Vagina (tissue), 2 donors: Measurements from ENCODE around the gene FRMD4A.

Source experiments
- POLR2A ChIP-seq, 2 donors: fragments of 450-650 bp; IDR thresholded peaks; one replicate each; pipeline ENCODE4 v1.6.1; 2017; ENCODE audit warnings: antibody characterized with exemption in 2 of 2, mild to moderate bottlenecking in 2 of 2, moderate library complexity in 2 of 2
- POLR2AphosphoS5 ChIP-seq, 2 donors: sonication (generic); formaldehyde crosslinking; IDR thresholded peaks; one replicate each; pipeline ENCODE4 v1.9.0; 2017; ENCODE audit warnings: antibody characterized with exemption in 2 of 2, mild to moderate bottlenecking in 2 of 2, low read depth in 1 of 2; ENCODE audit not compliant: insufficient read depth in 1 of 2
- TF ChIP-seq, protein P1 (sequence below), 3 experiments: fragments of 450-650 bp in 2 of 3; fragments of 200-600 bp in 1 of 3; sonication (generic) in 1 of 3; IDR thresholded peaks; one replicate each; pipeline ENCODE4 v1.5.1; 2017 to 2019; ENCODE audit warnings: antibody characterized with exemption in 3 of 3, mild to moderate bottlenecking in 2 of 3, moderate library complexity in 2 of 3

DNA sequence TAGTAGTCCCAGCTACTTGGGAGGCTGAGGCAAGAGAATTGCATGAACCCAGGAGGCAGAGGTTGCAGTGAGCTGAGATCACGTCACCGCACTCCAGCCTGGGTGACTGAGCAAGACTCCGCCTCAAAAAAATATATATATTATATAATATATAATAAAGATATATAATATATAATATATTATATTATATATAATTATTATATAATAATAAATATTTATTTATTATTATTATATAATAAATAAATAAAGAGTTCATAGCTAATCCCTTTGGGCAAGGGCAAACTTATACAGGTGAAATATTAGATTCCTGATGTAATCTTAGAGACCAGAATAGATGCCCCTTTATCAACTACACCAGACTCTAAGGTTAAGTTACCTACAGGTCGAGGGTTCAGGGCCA, 558.7 kb downstream of the FRMD4A start:
- TF ChIP-seq, protein P1, sequence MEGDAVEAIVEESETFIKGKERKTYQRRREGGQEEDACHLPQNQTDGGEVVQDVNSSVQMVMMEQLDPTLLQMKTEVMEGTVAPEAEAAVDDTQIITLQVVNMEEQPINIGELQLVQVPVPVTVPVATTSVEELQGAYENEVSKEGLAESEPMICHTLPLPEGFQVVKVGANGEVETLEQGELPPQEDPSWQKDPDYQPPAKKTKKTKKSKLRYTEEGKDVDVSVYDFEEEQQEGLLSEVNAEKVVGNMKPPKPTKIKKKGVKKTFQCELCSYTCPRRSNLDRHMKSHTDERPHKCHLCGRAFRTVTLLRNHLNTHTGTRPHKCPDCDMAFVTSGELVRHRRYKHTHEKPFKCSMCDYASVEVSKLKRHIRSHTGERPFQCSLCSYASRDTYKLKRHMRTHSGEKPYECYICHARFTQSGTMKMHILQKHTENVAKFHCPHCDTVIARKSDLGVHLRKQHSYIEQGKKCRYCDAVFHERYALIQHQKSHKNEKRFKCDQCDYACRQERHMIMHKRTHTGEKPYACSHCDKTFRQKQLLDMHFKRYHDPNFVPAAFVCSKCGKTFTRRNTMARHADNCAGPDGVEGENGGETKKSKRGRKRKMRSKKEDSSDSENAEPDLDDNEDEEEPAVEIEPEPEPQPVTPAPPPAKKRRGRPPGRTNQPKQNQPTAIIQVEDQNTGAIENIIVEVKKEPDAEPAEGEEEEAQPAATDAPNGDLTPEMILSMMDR (IDR thresholded peaks at IDR 0.05): no peak
- TF ChIP-seq POLR2AphosphoS5 (IDR thresholded peaks at IDR 0.05; ENCODE audit: insufficient read depth in 1 of 2, low read depth in 1 of 2) (no peak), POLR2A (IDR thresholded peaks at IDR 0.05) (no peak)
